Heart left ventricle (tissue), 13 donors: ENCODE results near the gene ZNF692.

ENCODE experiments used
- POLR2A ChIP-seq, 2 donors: fragments of 450-650 bp; IDR thresholded peaks; one replicate each; pipeline ENCODE4 v1.6.1; 2017; ENCODE audit warnings: antibody characterized with exemption in 2 of 2, mild to moderate bottlenecking in 2 of 2, moderate library complexity in 2 of 2
- TF ChIP-seq, protein P1 (sequence below), 12 donors: fragments of 200-600 bp; sonication (generic) in 4 of 12; IDR thresholded peaks; one replicate each; pipeline versions ENCODE4 v1.5.0 to v1.8.0; 2018 to 2022; ENCODE audit warnings: antibody characterized with exemption in 12 of 12, mild to moderate bottlenecking in 5 of 12
- donor health status: ischemic (EF 13 %, LVEDD 7.1; RV severe dilation, severe dysfunction).
- donor health status: DM: no; HTN: yes; CAD: no.
- donor health status: DM: no; HTN: no; CAD: no.
- donor health status: ischemic (EF 25% LVEDD 6.9; RV normal size, moderate dysfunction).
- donor health status: ischemic (EF 25% LVEDD 5.7; RV mildly dilated, moderate dysfunction).
- donor health status: ischemic (EF 35%, LVEDD 5.7; RV mildly dilated, moderate dysfunction).
- donor health status: nonischemic (EF 11% LVEDD 7.7; RV severe dilation, severe dysfunction).
- donor health status: DM: yes; HTN: yes; CAD: no.
- donor health status: PGD.
- donor health status: ischemic (EF 29% LVEDD 5.4; RV normal size, mild dysfunction).
- donor health status: nonischemic (EF 23%, LVEDD 6.1; RV moderate dilation, normal function).

DNA sequence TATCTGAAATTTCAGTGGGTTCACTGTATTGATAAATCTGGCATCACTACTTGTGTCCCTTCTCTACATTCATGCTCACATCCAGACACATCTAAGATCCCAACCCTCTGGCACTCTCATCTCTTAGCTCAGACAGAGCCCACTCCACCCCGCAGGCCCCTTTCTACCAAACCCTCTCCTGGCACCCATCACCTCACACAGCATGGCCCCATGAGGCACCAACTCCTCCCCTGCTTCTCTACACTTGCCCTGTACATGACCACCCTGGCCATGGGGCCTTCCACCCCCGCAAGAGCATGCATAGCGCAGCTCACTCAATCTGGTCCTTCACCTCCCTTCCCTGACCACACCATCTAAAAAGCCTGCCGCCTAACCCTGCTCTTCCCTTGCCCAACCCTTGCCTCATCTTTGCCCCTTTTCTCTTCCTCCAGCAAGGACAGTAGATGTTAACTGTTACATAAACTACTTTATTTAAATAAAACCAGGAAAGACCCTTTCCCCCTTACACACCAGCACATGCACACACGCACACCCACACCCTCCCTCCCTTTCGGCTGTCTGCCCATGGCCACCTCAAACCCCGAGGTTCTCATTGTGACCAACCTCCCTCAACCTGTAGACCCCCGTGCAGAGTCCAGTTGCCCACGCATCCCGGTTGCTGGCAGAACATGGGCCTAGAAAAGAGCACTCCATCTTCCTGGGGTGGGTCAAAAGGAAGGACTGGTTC lies 48.7 kb downstream of the ZNF692 start:
- TF ChIP-seq, protein P1, sequence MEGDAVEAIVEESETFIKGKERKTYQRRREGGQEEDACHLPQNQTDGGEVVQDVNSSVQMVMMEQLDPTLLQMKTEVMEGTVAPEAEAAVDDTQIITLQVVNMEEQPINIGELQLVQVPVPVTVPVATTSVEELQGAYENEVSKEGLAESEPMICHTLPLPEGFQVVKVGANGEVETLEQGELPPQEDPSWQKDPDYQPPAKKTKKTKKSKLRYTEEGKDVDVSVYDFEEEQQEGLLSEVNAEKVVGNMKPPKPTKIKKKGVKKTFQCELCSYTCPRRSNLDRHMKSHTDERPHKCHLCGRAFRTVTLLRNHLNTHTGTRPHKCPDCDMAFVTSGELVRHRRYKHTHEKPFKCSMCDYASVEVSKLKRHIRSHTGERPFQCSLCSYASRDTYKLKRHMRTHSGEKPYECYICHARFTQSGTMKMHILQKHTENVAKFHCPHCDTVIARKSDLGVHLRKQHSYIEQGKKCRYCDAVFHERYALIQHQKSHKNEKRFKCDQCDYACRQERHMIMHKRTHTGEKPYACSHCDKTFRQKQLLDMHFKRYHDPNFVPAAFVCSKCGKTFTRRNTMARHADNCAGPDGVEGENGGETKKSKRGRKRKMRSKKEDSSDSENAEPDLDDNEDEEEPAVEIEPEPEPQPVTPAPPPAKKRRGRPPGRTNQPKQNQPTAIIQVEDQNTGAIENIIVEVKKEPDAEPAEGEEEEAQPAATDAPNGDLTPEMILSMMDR (IDR thresholded peaks at IDR 0.05), result no peak
- TF ChIP-seq POLR2A (IDR thresholded peaks at IDR 0.05), result no peak
